Endothelial cell of umbilical vein (primary cell): ENCODE results near the gene CPZ.

ENCODE experiments used
- CTCF ChIP-seq, 2 donors: IDR thresholded peaks; 1 replicate in 1 of 2; 2 replicates in 1 of 2; pipeline ENCODE4 v1.5.1; 2011; ENCODE audit warnings: low read length in 2 of 2, mild to moderate bottlenecking in 2 of 2, moderate library complexity in 2 of 2, control low read depth in 1 of 2, inconsistent platforms in 1 of 2, low read depth in 1 of 2; ENCODE audit not compliant: insufficient read depth in 1 of 2; ENCODE audit errors: extremely low read depth in 1 of 2
- EZH2 ChIP-seq: IDR thresholded peaks from 2 replicates; pipeline ENCODE4 v1.6.1; 2012; ENCODE audit warnings: borderline replicate concordance, low read depth, mild to moderate bottlenecking, moderate library complexity, low read length, inconsistent platforms; ENCODE audit not compliant: severe bottlenecking
- GATA2 ChIP-seq: IDR thresholded peaks from 2 replicates; pipeline ENCODE4 v1.7.0; 2011; ENCODE audit warnings: low read depth, mild to moderate bottlenecking, moderate library complexity, mixed read lengths, low read length; ENCODE audit not compliant: insufficient read length, insufficient read depth
- JUN ChIP-seq: IDR thresholded peaks from 2 replicates; pipeline ENCODE4 v1.6.1; 2011; ENCODE audit warnings: borderline replicate concordance, low read depth; ENCODE audit not compliant: insufficient read length, insufficient read depth
- MYC ChIP-seq: IDR thresholded peaks from one replicate; pipeline ENCODE4 v1.6.1; 2011; ENCODE audit warnings: mild to moderate bottlenecking, low read depth, low read length
- POLR2A ChIP-seq: IDR thresholded peaks from 2 replicates; pipeline ENCODE4 v1.6.1; 2012; ENCODE audit warnings: low read depth, mild to moderate bottlenecking, control low read depth, low read length
- POLR2AphosphoS5 ChIP-seq: IDR thresholded peaks from 2 replicates; pipeline ENCODE4 v1.6.1; 2012; ENCODE audit warnings: low read depth, mild to moderate bottlenecking, control low read depth, low read length, moderate library complexity; ENCODE audit not compliant: insufficient read depth

DNA sequence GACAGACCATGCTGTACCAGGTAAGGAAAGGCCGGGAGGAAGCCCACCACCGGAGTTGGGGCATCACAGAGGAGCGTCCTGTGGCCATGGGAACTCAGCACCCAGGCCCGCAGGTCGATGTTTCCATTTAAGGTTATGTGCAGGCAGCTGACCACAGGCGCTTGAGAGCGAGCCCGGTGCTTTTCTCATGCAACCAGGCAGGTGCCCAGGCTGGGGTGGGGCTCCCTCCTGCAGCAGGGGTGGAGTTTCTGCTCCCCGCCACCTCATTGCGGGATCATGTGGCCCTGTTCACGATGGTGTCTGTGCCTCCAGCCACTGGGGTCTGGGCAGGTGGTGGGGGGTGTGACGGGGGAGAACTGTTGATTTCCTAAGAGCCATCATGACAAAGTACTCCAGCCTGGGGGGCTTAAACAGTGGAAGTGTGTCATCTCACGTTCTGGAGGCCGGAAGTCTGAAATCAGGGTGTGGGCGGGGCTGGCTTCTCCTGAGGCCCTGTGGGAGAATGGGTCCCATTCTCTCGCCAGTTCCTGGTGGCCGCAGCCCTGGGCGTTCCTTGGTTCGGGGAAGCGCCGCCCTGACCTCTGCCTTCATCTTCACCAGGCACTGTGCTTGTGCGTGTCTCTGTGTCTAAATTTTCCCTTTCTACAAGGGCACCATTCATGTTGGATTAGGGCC, 60.9 kb downstream of the CPZ start:
- no peak for TF ChIP-seq POLR2A
- no peak for TF ChIP-seq CTCF (IDR thresholded peaks at IDR 0.05; ENCODE audit: extremely low read depth in 1 of 2, insufficient read depth in 1 of 2, low read depth in 1 of 2, low read length in 2 of 2)
- TF ChIP-seq POLR2AphosphoS5, result no peak
- no peak for TF ChIP-seq JUN
- TF ChIP-seq MYC, result no peak
- TF ChIP-seq EZH2, result no peak
- TF ChIP-seq GATA2, result no peak
